SKM-1 treated with dmso at 0.1 percent for 144 hours (cell line): Measurements from ENCODE around the gene BLTP2.

Source experiments
- DNase-seq: peaks from one replicate; lab custom pipeline; 2025; ENCODE audit not compliant: unreplicated experiment; lab: John Stamatoyannopoulos, UW

BLTP2 gene

GRCh38 chr17:28599311-28600184 is 45.4 kb downstream of the BLTP2 start:
- DNase-seq, result peak; percentile 68

GRCh38 chr17:28598799-28599310 is 46.1 kb downstream of the BLTP2 start, which contains the start of gene SPAG5:
SPAG5 (minus strand) TSS chr17:28599025; CDS start chr17:28598946, 79 bp downstream.
- DNase-seq, result peak; percentile 89

DNA sequence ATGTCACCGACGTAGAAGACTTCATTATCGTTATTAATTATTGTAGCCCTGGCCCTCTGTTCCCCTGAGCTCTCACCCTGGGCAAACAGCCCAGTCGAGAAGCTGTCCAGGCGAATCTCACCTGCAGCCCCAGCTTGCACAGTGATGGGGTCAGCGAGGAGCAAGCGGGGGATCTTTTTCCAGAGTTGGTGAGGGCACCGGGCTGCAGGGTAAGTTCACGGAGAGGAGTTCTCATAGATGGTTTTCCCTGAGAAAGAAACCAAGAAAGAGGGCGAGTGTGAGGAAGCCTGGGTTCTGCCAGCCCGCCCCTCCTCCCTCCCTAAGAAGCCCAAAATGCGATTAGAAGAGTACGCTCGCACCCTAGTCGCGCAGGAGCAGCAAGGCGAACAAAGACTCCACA is 46.6 kb downstream of the BLTP2 start:
- DNase-seq, result peak; percentile 50

- no peak for DNase-seq
Measured at GRCh38 chr17:28597606-28598383, 47.2 kb downstream of the BLTP2 start.
